Stimulated activated CD4-positive, alpha-beta T cell treated with anti-CD3 and anti-CD28 coated beads, Interleukin-2, amount 100 ng/mL, for 48 hours (primary cell): ENCODE data around the gene CHRNG.

Experiments
- DNase-seq, 2 donors: peaks; one replicate each; pipeline ENCODE4 v3.0.0-alpha.2; 2020

CHRNG gene

GRCh38 chr2:232581725-232582124 lies 42.2 kb downstream of the CHRNG start:
- no peak for DNase-seq

- DNase-seq, result no peak
Measured at GRCh38 chr2:232584238-232584637, 44.7 kb downstream of the CHRNG start.

GRCh38 chr2:232586943-232587505 lies 47.5 kb downstream of the CHRNG start:
- DNase-seq, result no peak

- no peak for DNase-seq
Measured at GRCh38 chr2:232587512-232587911, 48.0 kb downstream of the CHRNG start.

- no peak for DNase-seq
Measured at GRCh38 chr2:232588031-232588430, 48.5 kb downstream of the CHRNG start.

- no peak for DNase-seq
Measured at GRCh38 chr2:232588680-232589585, 49.4 kb downstream of the CHRNG start.

- DNase-seq, result no peak
Measured at GRCh38 chr2:232592772-232593395, 53.4 kb downstream of the CHRNG start.

- DNase-seq, result no peak
Measured at GRCh38 chr2:232593982-232594381, 54.5 kb downstream of the CHRNG start.
